HG02588 (cell line): ENCODE data around the gene NTRK2.
"Not testable (repeated sequence)": the region's sequence is repeated elsewhere in the genome, so short reads cannot be mapped to it uniquely, and the experiment has no call there.

Experiments used
- ATAC-seq: cut with Tn5 transposase; IDR thresholded peaks from one replicate; pipeline ENCODE4 v1.9.1; 2021; ENCODE audit warnings: mild to moderate bottlenecking, moderate library complexity; ENCODE audit not compliant: unreplicated experiment

The NTRK2 gene

DNA sequence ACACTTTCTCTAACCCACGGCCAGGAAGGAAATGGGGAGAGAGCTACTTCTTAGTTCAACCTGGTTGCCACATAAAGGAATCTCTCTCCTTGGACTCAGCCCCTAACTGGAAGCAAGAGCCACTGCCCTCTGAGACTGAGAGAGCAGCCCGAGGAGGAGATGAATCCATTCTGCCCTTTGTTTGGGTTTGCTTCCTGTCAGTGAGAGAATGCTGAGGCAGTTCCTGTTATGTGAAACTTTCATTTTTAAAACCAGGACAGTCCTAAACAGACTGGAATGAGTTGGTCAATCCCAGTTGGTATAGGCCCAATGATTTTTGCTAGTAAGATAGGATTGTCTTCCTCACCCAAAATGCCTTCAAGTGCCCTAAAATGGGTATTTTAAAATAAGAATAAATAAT lies 205.1 kb downstream of the NTRK2 start:
- no peak for ATAC-seq

DNA sequence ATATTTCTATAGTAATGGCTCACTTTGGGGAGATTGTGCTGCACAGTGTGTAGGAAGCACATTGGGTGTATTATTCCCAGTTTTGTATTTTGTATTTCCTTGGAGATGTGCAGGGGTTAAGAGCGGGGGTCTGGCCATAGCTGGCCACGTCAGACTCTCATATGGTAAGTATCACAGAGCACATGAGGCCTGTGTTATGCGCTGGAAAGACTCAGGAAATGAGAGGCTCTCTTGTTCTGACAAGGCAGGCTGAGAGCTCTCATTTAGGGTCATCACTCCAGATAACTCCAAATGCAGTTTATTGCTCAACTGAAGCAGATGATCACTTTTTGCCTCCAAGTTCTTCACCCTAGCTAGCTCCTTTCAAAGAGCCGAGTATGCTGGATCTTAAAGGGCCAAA lies 205.7 kb downstream of the NTRK2 start:
- no peak for ATAC-seq

DNA sequence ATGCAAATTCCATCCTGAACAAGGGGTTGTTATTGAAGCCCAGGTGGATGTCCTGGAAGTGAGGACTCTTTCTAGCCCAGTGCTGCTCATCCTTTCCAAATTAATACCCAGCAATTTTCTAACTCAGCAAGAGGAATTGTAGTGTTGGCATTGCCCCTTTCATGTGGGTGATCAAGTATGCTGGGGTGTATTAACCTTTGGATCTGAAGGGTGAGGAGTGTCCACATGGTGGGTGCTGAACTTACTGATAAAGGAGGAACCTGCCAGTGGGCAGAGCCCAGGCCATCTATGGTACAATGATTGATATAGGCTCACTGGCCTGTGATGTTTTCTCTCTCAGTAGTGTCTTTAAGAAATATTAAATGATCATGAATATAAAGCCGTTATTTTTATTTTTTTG lies 210.1 kb downstream of the NTRK2 start:
- ATAC-seq: no peak

DNA sequence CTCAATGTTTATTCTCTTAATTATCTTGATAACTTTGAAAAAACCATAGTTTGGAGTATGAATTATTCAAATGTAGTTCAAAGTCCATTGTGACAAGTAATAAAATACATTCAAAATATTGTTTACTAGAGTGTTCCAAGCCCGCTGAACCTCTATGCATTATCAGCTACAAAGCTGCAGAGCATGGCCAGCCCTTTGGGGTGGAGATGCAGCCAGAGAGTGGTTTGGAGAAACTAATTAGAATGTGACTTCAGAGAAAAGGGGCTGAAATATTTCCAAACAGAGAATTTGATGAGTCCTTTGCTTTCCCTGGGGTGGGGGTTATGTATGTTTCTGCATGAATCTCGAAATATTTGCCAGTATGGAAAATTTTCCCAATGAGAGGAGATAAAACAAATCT lies 211.3 kb downstream of the NTRK2 start:
- no peak for ATAC-seq

DNA sequence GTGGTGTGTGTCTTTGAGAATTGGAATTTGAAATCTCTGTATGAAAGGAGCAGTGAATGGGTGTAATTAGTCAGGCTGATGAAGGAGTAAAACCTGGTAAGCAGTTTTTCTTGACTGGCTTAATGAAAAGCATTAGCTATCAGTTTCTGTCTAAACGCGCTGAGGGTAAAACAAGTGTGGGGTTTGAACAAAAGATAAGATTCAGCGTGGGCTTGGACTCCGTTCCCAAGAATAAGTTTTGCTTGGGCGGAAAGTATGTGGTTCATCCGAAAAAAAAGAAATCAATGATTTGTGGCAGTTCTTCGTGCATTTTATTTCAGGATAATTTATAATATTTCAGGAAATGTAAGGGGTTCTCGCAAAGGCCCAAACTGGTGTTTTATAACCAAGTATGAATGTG lies 217.3 kb downstream of the NTRK2 start:
- ATAC-seq: no peak

DNA sequence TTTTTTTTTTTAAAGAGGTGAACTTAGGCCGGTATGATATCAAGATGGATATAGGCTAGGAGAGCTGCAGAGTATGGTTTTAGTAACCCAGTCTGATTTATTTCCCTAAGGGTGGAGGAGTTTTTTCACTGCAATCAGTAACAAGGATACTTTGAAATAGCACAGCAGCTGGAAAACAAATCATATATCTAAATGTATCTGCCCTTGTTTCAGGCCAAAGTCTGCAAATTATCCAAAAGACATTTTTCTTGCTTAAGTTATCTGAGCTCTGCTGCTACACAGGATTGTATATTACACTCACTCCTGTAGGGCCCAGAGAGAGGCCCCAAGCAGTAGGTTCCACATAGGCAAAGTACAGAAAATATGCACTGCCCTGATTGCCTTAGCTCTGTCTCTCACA lies 222.4 kb downstream of the NTRK2 start:
- no peak for ATAC-seq

DNA sequence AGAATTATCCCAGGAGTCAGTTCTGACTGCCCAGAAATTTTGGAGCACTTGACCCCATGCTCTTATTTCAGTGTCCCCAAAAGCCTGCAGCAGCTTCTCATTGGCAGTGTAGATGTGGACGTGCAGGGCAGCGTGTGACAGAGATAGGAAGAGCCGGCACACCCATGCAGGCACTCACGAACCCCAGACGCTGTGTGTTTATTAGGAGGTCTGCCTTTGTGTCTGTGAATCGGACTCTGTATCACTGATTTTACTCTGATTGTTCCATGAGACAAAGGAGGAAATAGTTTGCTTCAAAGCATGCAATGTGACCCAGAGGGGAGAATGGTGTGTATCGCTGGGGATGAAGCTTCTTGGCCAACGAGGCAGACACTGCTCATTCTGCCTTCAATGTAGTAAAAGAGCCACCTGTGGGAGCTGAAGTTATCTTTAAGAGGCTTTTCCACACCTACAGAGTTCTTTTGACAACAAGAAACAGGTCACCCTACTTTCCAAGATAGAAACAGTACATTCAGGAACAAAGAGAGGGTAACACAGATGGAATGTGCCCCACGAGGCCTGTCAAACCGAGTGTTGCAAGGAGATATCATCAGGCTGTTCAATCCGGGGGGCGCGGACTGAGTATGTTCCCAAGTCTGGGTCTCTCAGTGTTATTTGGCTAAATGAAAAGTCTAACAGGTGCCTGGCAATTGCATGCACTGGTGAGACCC lies 224.0 kb downstream of the NTRK2 start:
- no peak for ATAC-seq

DNA sequence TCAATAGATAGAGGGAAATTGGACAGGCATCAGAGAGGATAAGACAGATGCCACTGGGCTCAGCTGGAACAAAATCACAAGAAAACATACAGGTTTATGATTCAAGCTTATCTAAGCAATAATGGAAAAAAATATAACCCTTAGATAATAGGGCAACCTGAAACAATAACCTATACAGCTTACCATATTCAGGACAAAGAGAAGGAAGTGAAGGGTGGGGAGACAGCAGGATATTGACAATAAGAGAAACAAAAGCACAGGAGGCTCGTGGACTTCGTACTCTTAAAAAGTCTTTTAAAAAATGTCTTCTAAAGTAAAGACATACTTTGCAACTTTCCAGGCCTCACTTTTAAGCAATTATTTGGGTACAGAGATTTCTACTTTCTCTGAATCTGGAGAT lies 225.3 kb downstream of the NTRK2 start:
- ATAC-seq: no peak

DNA sequence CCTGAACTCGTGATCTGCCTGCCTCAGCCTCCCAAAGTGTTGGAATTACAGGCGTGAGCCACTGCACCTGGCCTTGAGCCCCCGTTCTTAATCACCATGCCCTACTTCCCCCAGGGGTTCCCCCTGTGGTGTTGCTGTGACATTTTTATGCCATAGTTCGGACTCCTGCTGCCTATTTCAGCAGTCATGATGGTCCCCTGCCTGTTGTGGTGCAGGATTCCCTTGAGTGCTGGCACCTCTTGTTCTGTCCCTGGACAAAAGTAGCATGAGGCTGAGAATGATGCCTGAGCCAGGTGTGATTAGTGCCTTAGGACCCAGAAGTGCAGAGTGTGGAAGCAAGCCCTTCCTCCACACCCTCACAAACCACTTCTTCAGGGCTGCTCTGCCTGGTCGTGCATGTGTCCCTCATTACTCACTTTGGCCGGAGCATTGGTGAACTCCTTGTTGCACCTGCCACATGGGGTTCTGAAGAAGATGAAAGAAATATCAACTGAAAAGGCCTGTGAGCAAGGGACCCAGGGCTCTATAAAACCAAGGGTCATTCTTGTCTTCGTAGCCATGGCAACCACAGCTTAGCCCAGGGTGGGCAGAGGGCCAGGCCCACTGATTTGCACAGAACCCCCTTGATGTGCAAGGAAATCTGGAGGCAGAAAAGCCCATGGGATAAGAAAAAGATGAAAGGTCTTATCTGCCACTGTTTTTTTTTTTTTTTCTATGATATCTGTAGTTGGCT lies 228.0 kb downstream of the NTRK2 start:
- no peak for ATAC-seq

DNA sequence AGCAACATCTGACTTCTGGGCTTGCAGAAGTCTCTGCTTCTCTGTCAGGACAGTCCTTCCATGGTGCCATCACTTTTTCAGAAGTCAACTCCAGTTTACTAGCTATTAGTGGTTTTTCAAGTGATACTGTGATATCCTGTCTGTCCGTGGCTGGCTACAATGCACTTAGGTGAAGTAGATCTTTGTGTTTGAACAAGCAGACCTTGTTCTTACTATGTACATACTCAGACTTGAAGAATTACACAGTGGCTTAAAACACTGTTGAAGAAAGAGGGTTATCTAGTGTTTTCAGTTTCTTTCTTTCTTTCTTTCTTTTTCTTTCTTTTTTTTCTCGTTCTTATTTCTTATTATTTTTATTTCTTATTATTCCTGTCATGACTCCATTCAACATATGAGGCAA lies 228.7 kb downstream of the NTRK2 start:
- ATAC-seq: no peak

DNA sequence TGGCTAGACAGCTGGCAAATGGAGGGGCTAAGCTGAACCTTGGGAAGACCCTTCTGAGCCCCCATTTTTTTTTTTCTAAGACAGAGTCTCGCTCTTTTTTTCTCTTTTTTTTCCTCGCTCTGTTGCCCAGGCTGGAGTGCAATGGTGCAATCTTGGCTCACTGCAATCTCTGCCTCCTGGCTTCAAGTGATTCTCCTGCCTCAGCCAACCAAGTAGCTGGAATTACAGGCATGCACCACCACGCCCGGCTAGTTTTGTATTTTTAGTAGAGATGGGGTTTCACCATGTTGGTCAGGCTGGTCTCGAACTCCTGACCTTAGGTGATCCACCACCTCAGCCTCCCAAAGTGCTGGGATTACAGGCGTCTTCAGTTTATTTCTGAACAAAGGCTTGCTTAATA lies 229.1 kb downstream of the NTRK2 start:
- ATAC-seq: not testable (repeated sequence)

DNA sequence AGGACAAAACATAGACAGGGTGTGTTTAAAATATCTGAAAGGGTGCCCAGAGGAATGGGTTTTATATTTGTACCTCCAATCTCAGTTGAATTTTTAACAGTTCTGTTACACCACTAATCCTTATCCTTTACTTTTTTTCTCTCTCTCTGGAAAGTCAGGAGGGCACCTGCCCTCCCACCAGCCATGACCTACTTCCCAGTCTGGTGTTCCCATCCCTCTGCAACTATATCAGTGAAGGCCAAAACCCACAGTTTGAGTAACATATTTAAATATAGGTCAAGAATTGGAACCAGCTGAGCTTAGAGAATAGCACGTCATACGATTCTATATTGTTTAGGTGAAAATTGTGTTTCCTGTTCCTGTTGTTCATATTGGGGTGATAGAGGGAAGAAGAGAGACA lies 229.8 kb downstream of the NTRK2 start:
- ATAC-seq: no peak

DNA sequence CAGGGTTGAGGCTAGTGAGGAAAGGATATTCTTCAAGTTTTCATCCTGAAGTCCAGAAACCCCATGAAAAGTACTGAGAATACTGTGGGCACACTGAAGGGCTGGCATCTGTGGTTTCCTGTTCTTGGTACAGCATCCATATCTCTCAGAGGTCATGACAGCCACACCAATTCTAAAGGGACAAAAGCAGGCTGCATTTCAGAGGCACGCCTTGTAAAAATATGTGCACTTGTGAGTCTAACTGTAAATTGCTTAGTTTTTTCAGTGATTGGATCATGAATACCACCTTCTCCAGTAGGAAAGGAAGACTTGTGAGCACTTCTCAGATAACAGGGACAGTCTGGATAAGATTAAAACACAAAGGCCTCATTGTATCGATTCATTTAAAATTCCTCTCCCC lies 230.9 kb downstream of the NTRK2 start:
- ATAC-seq: no peak

DNA sequence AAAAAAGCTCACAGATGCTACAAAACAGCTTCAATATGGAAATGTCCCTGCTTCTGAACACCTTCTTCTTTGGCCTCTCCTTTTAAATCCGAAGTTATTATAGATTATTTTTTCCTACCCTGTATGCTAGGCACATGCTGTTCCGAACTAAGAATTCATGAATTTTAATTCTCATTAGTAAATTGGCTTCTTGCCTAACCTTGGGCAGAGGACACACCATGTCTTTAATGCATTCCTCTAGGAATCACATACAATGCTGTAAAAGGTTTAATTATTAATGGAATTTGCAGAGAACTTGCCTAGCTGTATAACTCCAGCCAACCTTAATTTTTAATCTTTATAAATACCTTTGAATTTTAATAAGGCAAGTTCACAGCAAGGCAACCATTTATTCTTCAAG lies 234.4 kb downstream of the NTRK2 start:
- ATAC-seq: no peak

DNA sequence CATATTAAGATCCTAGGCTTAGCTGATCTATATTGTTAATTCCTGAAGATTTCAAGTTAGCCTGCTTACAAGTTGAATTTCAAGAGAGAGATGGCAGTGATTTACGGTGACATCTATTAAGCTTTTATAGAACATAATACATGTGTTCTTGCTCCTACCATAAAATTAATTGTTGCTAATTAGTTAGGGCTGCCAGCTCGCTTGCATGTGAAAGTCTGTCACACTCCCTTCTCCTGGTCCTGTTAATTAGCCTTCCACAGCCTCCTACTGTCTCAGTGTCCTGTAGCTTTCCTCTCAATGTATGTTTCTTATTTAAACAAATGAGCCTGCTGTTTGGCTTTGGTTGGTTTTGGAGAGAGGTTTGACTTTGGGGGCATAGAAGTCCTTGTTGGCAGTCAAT lies 247.2 kb downstream of the NTRK2 start:
- ATAC-seq: no peak

DNA sequence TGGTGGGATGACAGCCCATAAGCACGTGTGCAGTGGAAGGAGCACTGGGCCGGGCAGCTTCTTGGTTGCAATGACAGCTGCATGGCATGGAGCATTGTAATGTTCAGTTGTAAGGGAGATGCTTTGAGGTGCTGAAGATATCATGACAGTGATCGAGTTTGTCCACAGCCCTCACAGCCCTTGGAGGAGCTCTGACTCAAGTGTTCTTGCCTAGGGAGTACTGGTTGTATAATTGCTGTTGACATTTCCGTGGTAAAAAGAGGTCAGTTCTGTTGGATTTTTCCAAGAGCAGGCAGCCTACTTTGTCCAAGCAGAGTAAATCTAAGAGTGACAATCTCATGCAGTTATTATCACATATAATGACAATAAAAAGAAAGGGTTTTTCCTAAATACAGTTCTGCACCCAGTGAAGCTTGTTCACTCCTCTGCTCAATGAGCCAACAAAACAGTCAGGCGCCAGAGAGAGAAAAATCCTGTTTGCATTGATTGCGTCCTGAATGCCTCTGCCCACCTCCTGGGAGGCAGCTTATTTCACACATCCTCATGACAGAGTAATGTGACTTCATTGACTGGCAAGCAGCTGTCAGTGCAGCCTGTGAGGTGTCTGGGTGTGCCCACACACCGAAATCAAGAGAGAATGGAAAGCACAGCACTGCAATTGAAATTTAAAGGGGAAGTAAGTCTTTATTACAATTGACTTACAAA lies 248.0 kb downstream of the NTRK2 start:
- no peak for ATAC-seq

DNA sequence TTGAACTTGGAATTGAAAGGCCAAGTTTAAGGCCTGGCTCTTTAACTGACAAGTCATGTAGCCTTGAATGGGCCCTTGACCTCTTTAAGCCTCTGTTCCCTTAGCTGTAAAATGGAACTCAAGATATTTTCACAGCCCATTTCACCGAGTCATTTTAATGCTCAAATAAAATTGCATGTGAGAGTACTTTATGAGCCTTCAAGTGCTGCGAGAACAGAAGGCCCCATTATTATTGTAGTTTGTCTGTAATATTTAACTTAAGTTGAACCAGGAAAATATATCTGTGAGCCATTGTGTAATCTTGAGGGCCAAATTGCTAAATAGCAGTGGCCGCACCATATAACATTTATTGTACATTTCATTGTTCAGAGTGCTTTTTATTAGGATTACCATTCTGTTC lies 249.9 kb downstream of the NTRK2 start:
- ATAC-seq: no peak

DNA sequence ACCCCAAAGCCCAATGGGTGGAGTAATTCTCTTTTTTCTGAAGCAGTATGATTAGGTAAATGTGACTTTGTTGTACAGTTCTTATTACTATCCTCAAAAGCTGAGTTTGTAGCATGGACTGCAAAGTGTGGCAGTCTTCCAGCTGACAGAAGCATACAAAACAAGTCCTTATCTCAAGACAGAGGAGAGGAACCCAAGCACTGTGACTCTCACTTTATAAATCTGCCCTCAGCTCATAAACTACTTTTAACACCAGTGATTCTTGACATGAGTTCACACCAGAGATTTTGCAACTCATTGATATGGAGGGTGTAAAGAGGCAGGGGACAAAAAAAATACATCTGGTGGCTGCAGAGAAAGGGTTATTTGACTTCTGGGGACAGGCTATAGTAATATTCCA lies 251.6 kb downstream of the NTRK2 start:
- no peak for ATAC-seq

DNA sequence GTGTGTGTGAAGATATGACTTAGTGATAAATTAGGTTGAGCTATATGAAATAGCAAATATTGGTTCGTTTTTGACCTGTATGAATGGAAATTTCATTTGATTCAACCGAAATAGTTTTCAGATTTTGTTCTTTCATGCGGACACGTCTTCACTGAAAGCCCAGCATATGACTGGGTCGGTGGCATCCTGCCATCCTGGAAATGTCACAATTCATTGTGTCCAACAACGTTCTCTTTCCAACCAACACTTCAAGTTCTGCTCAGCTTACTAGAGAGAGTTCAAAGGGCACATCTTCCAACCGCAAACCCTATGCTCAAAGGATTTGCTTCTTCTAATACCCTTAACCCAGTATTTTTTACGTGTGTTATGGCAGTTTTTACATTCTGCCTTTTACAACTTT lies 252.5 kb downstream of the NTRK2 start:
- ATAC-seq: no peak

DNA sequence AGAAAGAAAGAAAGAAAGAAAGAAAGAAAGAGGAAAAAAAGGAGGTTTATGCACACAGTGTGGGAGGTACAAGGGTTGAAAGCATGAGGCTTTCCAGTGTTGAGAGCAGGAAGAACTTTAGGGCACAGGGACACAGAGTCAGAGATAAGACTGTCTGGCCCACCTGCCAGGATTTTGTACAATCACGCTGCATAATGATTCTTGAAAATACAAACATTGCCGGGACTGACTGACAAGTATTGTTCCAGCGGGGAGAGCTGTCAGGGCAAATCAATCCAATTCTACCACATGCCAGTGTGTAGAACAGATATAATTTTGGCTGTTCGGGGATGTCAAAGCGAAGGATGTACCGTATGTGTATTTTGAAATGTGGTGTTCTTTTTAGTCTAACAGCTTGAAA lies 254.7 kb downstream of the NTRK2 start:
- ATAC-seq: no peak

DNA sequence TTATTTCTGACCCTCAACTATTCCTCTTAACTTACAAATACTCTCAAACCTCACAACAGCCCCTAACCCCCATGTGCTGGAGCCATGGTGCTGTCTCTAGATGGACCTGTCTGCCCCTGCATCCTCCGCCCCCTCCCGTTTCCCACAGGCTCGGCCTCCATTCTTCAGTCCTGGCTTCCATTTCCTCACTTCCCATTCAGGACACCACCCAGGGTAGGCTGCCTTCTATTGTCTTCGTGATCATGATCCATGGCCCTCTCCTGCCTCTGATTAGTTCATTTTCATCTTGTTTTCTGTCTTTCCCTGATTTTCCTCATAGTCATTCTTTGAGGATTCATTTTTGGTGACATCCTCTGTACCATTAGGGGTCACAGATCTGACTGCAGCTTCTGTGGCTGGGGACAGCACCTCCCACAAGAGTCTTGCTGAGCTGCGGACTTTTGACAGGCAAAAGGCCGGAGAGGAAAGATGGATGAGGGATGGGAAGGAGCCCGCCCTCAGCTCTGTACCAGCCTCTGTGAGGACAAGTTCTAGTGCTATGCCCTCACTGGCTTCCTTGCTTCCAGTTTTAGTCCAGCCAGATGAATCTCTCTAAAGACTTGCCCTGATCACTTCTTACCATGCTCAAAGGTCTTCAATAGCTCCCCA lies 255.8 kb downstream of the NTRK2 start:
- no peak for ATAC-seq

DNA sequence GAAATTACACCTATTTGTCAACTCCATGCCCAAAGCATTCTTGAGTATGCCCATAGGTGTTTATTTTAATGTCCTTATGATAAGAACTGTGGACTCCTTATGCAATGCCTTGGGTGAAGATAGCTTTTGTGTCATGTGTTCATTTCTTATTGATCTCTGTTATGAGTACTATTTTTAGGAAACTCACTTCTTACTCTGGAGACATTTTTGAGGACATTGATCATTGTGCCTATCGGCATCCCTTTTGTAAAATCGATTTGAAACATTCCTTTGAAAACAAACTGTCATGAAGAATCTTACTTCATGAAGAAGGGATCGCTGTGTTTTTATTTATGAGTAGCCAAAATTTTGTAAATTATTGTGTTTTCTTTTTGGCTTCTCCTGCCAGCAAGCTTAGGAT lies 257.3 kb downstream of the NTRK2 start:
- no peak for ATAC-seq
